Neural progenitor cell (in vitro differentiated cells): Measurements from ENCODE around the gene MDGA2.

Experiments
- EZH2 ChIP-seq: fragments of 200-600 bp; sonication (generic); IDR thresholded peaks from 2 replicates; pipeline ENCODE4 v1.6.1; 2017; ENCODE audit warnings: antibody characterized with exemption, mild to moderate bottlenecking, moderate library complexity
- TF ChIP-seq, protein P1 (sequence below): fragments of 200-600 bp; sonication (generic); IDR thresholded peaks from 2 replicates; pipeline ENCODE4 v1.5.1; 2017; ENCODE audit warnings: antibody characterized with exemption, mild to moderate bottlenecking

DNA sequence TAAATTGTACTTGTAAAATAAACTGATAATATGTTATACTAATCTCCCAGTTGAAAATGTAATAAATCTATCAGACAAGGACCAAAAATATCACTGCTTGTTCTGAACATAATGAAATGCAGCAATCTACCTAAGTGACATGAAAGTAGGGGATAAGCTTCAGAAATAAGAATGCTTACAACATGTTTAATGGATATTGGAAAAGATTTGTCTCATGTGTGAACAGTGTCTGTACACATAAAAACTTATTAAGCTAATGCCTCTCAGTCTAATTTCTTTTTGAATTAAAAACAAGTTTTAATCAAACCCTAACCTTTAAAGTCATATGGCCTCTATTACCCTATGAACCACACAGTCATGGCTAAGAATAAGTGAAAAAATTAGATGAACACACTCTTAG is 465.3 kb downstream of the MDGA2 start:
- TF ChIP-seq, protein P1, sequence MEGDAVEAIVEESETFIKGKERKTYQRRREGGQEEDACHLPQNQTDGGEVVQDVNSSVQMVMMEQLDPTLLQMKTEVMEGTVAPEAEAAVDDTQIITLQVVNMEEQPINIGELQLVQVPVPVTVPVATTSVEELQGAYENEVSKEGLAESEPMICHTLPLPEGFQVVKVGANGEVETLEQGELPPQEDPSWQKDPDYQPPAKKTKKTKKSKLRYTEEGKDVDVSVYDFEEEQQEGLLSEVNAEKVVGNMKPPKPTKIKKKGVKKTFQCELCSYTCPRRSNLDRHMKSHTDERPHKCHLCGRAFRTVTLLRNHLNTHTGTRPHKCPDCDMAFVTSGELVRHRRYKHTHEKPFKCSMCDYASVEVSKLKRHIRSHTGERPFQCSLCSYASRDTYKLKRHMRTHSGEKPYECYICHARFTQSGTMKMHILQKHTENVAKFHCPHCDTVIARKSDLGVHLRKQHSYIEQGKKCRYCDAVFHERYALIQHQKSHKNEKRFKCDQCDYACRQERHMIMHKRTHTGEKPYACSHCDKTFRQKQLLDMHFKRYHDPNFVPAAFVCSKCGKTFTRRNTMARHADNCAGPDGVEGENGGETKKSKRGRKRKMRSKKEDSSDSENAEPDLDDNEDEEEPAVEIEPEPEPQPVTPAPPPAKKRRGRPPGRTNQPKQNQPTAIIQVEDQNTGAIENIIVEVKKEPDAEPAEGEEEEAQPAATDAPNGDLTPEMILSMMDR = no peak
- TF ChIP-seq EZH2 = no peak
